Neutrophil (primary cell): ENCODE measurements around the gene ANAPC16.
"Not testable (repeated sequence)": the region's sequence is repeated elsewhere in the genome, so short reads cannot be mapped to it uniquely, and the experiment has no call there.

Experiments used
- H3K27ac ChIP-seq: fragments of 200-600 bp; sonication (generic); 2 replicates; pipeline ENCODE4 v1.5.1; 2016; ENCODE audit warnings: mild to moderate bottlenecking, moderate library complexity
- H3K27me3 ChIP-seq: fragments of 200-600 bp; sonication (generic); 2 replicates; pipeline ENCODE4 v1.6.0; 2016; ENCODE audit warnings: mild to moderate bottlenecking
- H3K36me3 ChIP-seq: fragments of 200-600 bp; sonication (generic); 2 replicates; pipeline ENCODE4 v1.5.1; 2017
- H3K4me1 ChIP-seq, 2 experiments: fragments of 200-600 bp in 1 of 2; sonication (generic) in 1 of 2; 1 replicate in 1 of 2; 2 replicates in 1 of 2; pipeline versions ENCODE4 v1.5.1 to v1.6.1; 2013 to 2016; ENCODE audit warnings: low read depth in 1 of 2, low read length in 1 of 2, mild to moderate bottlenecking in 1 of 2, moderate library complexity in 1 of 2; ENCODE audit not compliant: control insufficient read depth in 1 of 2, insufficient read depth in 1 of 2
- H3K4me3 ChIP-seq, 2 experiments: fragments of 200-600 bp in 1 of 2; sonication (generic) in 1 of 2; 1 replicate in 1 of 2; 2 replicates in 1 of 2; pipeline ENCODE4 v1.5.1; 2013 to 2016; ENCODE audit warnings: low read depth in 1 of 2, low read length in 1 of 2, mild to moderate bottlenecking in 1 of 2, moderate library complexity in 1 of 2
- H3K9me3 ChIP-seq: fragments of 200-600 bp; sonication (generic); 2 replicates; pipeline ENCODE4 v1.5.1; 2016
- CTCF ChIP-seq: fragments of 200-600 bp; sonication (generic); IDR thresholded peaks from 2 replicates; pipeline ENCODE4 v1.5.1; 2016; ENCODE audit warnings: antibody characterized with exemption

ANAPC16 gene

GRCh38 chr10:72278668-72279393 lies 63.0 kb downstream of the ANAPC16 start:
- no peak for TF ChIP-seq CTCF
- Histone ChIP-seq H3K4me3 (no peak overlapping the region), H3K4me1 (peaks cover 30% of the 10 kb centered on the region in 2 experiments), H3K27me3 (no peaks in the 10 kb centered on the region), H3K27ac (no peak overlapping the region), H3K36me3 (no peaks in the 10 kb centered on the region), H3K9me3 (no peaks in the 10 kb centered on the region)

- not testable (repeated sequence) for H3K27me3 ChIP-seq, H3K36me3 ChIP-seq, H3K9me3 ChIP-seq, H3K27ac ChIP-seq, H3K4me3 ChIP-seq
- peaks cover 30 to 33% of the 10 kb centered on the region in 2 experiments for H3K4me1 ChIP-seq
Observed at GRCh38 chr10:72279587-72279986, 63.8 kb downstream of the ANAPC16 start.

- Histone ChIP-seq H3K36me3 (no peaks in the 10 kb centered on the region), H3K27me3 (no peaks in the 10 kb centered on the region), H3K4me3 (no peak overlapping the region), H3K9me3 (no peaks in the 10 kb centered on the region), H3K4me1 (peaks cover 39 to 40% of the 10 kb centered on the region in 2 experiments), H3K27ac (peak overlapping the region; percentile 49)
- no peak for TF ChIP-seq CTCF
Observed at GRCh38 chr10:72283131-72283530, 67.3 kb downstream of the ANAPC16 start.
